ENCODE data around the gene TENM3.

The TENM3 gene

GRCh38 chr4:182415116-182415515, 171.9 kb downstream of the TENM3 start:
- DNase-seq, result no peak

- DNase-seq, result no peak
These were observed 172.9 kb downstream of the TENM3 start for GRCh38 chr4:182416067-182416466.

- DNase-seq, result no peak
These were observed 175.0 kb downstream of the TENM3 start for GRCh38 chr4:182418054-182418734.

GRCh38 chr4:182420189-182420588, 177.0 kb downstream of the TENM3 start:
- no peak for DNase-seq

- DNase-seq, result no peak
These were observed 178.6 kb downstream of the TENM3 start for GRCh38 chr4:182421753-182422152.

- DNase-seq, result no peak
These were observed 182.1 kb downstream of the TENM3 start for GRCh38 chr4:182425302-182425701.

- DNase-seq, result no peak
These were observed 183.7 kb downstream of the TENM3 start for GRCh38 chr4:182426901-182427300.

- DNase-seq, result no peak
These were observed 184.4 kb downstream of the TENM3 start for GRCh38 chr4:182427554-182427953.

- DNase-seq, result no peak
These were observed 186.7 kb downstream of the TENM3 start for GRCh38 chr4:182429896-182430295.

GRCh38 chr4:182432819-182433218, 189.6 kb downstream of the TENM3 start:
- DNase-seq, result no peak

- DNase-seq, result no peak
These were observed 191.5 kb downstream of the TENM3 start for GRCh38 chr4:182434720-182435119.

GRCh38 chr4:182435401-182435800, 192.2 kb downstream of the TENM3 start:
- DNase-seq, result no peak

GRCh38 chr4:182443070-182443469, 199.9 kb downstream of the TENM3 start:
- no peak for DNase-seq

GRCh38 chr4:182447767-182448280, 204.6 kb downstream of the TENM3 start:
- no peak for DNase-seq

- peak in 1 of 2 donors; percentile 1 for DNase-seq
These were observed 205.3 kb downstream of the TENM3 start for GRCh38 chr4:182448281-182449151.

- DNase-seq, result no peak
These were observed 206.2 kb downstream of the TENM3 start for GRCh38 chr4:182449186-182449929.

GRCh38 chr4:182449930-182450439, 206.8 kb downstream of the TENM3 start:
- no peak for DNase-seq

GRCh38 chr4:182451441-182451840, 208.2 kb downstream of the TENM3 start:
- DNase-seq, result no peak

GRCh38 chr4:182453830-182454229, 210.6 kb downstream of the TENM3 start:
- DNase-seq, result no peak

GRCh38 chr4:182454440-182455013, 211.3 kb downstream of the TENM3 start:
- no peak for DNase-seq

GRCh38 chr4:182465114-182465513, 221.9 kb downstream of the TENM3 start:
- no peak for DNase-seq

GRCh38 chr4:182465979-182466378, 222.8 kb downstream of the TENM3 start:
- DNase-seq, result no peak

- DNase-seq, result no peak
These were observed 227.0 kb downstream of the TENM3 start for GRCh38 chr4:182470215-182470614.
